Rectal smooth muscle tissue (tissue), 1 donor: ENCODE data around the gene EFNA5.

Experiments used
- H3K27ac ChIP-seq: one replicate; pipeline ENCODE4 v1.7.0; 2013; ENCODE audit warnings: low read depth, low read length, inconsistent platforms
- H3K27me3 ChIP-seq: one replicate; pipeline ENCODE4 v1.7.0; 2013; ENCODE audit warnings: low read length; ENCODE audit not compliant: control insufficient read depth, insufficient read depth
- H3K36me3 ChIP-seq: one replicate; pipeline ENCODE4 v1.7.0; 2013; ENCODE audit warnings: low read length; ENCODE audit not compliant: control insufficient read depth, insufficient read depth
- H3K4me1 ChIP-seq: one replicate; pipeline ENCODE4 v1.7.0; 2013; ENCODE audit warnings: low read length; ENCODE audit not compliant: control insufficient read depth, insufficient read depth
- H3K4me3 ChIP-seq: one replicate; pipeline ENCODE4 v1.7.0; 2013; ENCODE audit warnings: low read length
- H3K9ac ChIP-seq: one replicate; pipeline ENCODE4 v1.7.0; 2013; ENCODE audit warnings: low read length

The EFNA5 gene

DNA sequence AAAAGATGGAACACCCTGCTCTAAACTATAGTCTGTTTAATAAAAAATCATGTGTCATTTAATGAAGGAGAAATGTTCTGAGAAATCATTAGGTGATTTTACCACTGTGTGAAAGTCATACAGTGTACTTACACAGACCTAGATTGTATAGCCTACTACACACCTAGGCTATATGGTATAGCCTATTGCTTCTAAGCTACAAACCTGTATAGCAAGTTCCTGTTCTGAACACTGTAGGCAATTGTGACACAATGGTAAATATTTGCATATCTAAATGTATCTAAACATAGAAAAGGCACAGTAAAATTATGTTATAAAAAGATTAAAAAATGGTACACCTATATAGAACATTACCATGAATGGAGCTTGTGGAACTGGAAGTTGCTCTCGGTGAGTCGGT is 40.6 kb downstream of the EFNA5 start:
- Histone ChIP-seq H3K9ac (no peak overlapping the region), H3K27ac (no peak overlapping the region), H3K36me3 (no peaks in the 10 kb centered on the region), H3K27me3 (no peaks in the 10 kb centered on the region), H3K4me1 (no peaks in the 10 kb centered on the region), H3K4me3 (no peak overlapping the region)

DNA sequence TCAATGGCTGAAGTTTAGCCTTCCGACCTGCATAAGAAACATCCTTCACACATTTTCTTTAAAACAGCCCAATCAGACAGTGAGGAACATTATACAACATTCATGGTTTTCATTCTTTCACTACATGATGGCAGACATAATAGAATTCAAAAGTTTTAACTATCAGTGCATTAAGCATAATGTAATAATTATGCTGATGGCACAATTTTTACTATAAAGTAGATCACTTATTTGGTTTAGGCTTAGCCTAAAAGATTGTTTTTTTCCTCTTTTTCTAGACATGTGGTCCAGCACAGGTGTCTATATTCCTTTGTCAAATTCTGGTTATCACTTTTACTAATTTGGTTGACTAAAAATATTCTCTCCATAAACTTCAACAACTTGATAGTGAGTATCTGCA is 46.5 kb downstream of the EFNA5 start:
- Histone ChIP-seq H3K4me1 (no peaks in the 10 kb centered on the region), H3K4me3 (no peak overlapping the region), H3K9ac (no peak overlapping the region), H3K27ac (no peak overlapping the region), H3K27me3 (no peaks in the 10 kb centered on the region), H3K36me3 (no peaks in the 10 kb centered on the region)

DNA sequence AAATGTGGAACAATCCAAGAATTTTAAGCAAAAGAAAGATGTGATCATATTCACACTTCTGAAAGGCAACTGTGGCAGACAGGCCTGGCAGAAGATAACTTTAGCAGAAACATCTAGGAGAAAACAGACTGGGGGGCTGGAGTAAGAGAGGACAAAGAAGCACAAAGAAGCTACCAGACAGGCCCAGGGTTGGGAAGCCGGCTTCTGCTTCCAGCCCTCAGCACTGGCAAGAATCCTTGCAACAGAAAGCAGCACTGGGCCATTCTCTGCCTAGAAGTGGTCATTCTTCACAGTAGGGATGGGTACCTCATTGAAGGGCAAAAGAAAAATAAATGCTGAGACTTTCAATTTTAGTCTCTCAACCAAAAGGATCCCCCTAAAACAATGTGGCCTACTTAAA is 49.6 kb downstream of the EFNA5 start:
- no peaks in the 10 kb centered on the region for H3K36me3 ChIP-seq
- H3K4me1 ChIP-seq: no peaks in the 10 kb centered on the region
- no peak overlapping the region for H3K27ac ChIP-seq
- H3K9ac ChIP-seq: no peak overlapping the region
- no peak overlapping the region for H3K4me3 ChIP-seq
- no peaks in the 10 kb centered on the region for H3K27me3 ChIP-seq

DNA sequence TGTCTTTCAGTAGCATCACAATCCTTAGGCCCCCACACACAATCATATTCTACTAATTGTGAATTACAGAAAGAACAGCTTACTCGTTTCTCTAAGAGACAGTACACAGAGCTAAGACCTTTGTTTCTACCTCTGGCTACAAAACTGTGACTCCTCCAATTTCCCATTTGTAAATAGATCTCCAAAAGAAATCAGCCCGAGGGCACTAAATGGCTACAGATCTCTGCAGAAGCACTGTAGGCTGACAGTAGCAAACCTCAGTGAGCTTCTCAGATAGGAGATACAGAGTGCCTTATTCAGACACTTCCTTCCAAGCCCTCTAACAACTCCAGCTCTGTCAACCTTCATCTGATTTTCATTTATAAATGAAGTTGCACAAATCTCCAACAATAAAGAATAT is 51.0 kb downstream of the EFNA5 start:
- no peaks in the 10 kb centered on the region for H3K36me3 ChIP-seq
- H3K4me1 ChIP-seq: no peaks in the 10 kb centered on the region
- no peak overlapping the region for H3K27ac ChIP-seq
- no peak overlapping the region for H3K9ac ChIP-seq
- H3K4me3 ChIP-seq: no peak overlapping the region
- no peaks in the 10 kb centered on the region for H3K27me3 ChIP-seq

DNA sequence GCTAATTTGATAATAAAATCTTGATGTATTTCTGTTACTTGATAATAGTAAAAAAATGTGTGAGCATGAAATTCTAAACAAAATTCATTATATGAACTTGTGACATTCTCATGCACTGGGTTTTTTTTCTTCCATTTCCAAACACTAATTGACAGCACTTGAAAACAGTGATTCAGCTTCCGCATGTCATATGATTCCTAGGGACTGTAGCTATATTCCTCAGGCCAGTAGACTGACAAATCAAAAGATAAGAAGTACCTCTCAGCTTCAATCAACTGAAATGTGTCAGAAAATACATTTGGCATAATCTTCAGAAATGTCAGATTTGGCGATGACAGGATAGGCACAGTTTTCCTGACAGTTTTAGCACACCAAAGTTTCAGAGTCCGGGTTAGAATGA is 52.5 kb downstream of the EFNA5 start:
- Histone ChIP-seq H3K27ac (no peak overlapping the region), H3K36me3 (no peaks in the 10 kb centered on the region), H3K27me3 (no peaks in the 10 kb centered on the region), H3K4me1 (no peaks in the 10 kb centered on the region), H3K4me3 (no peak overlapping the region), H3K9ac (no peak overlapping the region)

DNA sequence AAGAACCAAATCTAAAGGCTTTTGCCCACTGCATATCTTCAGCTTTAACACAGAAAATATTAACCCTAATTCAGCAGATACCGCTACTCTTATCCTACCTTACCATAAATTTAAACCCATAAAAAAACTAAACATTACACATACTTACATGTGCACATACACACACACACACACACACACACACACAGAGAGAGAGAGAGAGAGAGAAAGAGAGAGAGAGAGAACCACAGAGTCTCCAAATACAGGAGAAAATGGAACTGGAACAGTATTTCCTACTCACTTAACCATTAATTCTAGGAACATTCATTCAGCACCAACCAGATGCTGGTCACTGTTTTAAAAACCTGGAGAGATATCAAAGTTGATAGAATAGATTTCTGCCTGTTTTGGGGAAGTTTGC is 53.7 kb downstream of the EFNA5 start:
- H3K36me3 ChIP-seq: no peaks in the 10 kb centered on the region
- no peaks in the 10 kb centered on the region for H3K27me3 ChIP-seq
- H3K27ac ChIP-seq: no peak overlapping the region
- no peaks in the 10 kb centered on the region for H3K4me1 ChIP-seq
- no peak overlapping the region for H3K9ac ChIP-seq
- no peak overlapping the region for H3K4me3 ChIP-seq

DNA sequence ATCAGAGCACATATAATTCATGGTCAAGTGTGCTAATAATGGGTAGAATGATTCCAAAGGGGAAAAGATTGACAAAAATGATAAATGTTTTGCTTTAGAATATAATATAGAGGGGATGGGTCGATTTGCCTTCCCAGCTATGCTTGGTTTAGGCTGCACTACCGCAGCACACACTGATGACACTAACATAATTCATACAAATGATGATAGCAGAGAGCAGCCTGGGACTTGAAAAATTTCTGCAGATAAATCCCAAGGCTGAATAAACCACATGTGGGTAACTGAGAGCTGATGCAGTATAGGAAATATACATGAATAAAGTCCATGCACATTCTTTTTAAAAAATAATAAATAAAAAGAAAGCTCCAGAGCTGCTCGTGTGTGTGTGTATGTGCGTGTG is 54.5 kb downstream of the EFNA5 start:
- Histone ChIP-seq H3K4me3 (no peak overlapping the region), H3K27ac (no peak overlapping the region), H3K36me3 (no peaks in the 10 kb centered on the region), H3K27me3 (no peaks in the 10 kb centered on the region), H3K4me1 (no peaks in the 10 kb centered on the region), H3K9ac (no peak overlapping the region)

DNA sequence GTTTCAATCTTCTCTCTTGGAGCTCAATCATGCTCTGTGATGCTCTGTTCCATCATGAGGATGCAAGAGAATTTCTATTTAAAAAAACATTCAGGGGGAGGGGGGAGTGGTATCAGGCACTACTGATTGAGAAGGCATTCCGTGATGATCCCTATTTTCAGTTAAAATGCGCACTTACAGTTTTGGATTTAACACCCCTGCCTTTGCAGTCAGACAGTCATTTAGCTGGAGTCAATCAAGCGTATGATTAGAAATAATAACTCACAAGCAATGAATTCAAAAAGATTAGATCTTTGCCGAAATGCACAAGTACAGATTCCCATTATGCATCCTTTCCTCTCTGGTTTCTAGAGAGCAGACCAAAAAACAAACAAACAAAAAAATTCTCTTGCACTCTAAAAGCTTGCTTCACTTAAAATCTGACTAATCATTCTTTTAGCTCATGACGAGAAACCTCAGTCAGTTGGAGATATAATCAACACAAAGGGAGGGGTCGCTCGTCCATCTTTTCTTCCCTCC is 55.4 kb downstream of the EFNA5 start:
- no peaks in the 10 kb centered on the region for H3K36me3 ChIP-seq

DNA sequence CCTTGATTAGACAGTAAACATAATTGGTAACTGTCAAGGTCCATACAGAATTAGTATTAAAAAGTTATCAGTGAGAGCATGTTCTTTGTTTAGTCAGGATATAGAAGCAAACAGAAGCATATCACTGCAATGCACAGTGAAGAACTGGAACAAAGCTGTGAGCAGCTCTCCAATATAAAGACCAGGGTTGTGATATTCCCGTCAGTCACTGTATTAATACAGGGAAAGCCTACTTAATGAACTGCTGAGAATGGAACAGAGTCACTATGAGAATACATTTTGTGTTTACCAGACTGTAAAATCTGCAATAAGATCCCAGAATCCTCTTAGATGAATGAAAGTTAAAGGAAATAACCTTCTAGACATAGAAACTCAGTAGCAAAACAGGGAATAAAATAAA is 58.2 kb downstream of the EFNA5 start:
- no peaks in the 10 kb centered on the region for H3K36me3 ChIP-seq
- no peak overlapping the region for H3K4me3 ChIP-seq
- H3K4me1 ChIP-seq: no peaks in the 10 kb centered on the region
- no peaks in the 10 kb centered on the region for H3K27me3 ChIP-seq
- H3K27ac ChIP-seq: no peak overlapping the region
- H3K9ac ChIP-seq: no peak overlapping the region

More for the DNA sequence above, 55.4 kb downstream of the EFNA5 start:
- no peak overlapping the region for H3K4me3 ChIP-seq
- no peaks in the 10 kb centered on the region for H3K4me1 ChIP-seq
- H3K9ac ChIP-seq: no peak overlapping the region
- H3K27me3 ChIP-seq: no peaks in the 10 kb centered on the region
- H3K27ac ChIP-seq: no peak overlapping the region

DNA sequence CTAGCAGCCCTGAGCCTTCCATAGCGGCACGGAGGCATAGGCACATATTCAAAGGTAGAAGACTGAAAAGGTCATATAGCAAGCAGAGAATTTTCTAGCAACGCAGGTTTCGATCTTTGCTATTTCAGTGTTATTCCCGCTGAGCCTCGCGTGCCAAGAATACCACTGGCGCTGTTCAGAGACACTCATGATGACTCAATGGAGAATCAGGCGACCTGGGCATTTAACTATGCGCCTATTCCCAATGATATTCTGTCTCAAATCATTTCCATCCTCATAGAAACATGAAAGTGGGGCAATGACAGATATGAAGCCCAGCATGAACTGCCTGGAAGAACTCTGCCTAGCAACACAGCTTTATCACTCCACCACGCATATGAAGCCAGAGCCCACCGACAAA is 59.9 kb downstream of the EFNA5 start:
- Histone ChIP-seq H3K36me3 (no peaks in the 10 kb centered on the region), H3K9ac (no peak overlapping the region), H3K4me3 (no peak overlapping the region), H3K27ac (no peak overlapping the region), H3K27me3 (no peaks in the 10 kb centered on the region), H3K4me1 (no peaks in the 10 kb centered on the region)

DNA sequence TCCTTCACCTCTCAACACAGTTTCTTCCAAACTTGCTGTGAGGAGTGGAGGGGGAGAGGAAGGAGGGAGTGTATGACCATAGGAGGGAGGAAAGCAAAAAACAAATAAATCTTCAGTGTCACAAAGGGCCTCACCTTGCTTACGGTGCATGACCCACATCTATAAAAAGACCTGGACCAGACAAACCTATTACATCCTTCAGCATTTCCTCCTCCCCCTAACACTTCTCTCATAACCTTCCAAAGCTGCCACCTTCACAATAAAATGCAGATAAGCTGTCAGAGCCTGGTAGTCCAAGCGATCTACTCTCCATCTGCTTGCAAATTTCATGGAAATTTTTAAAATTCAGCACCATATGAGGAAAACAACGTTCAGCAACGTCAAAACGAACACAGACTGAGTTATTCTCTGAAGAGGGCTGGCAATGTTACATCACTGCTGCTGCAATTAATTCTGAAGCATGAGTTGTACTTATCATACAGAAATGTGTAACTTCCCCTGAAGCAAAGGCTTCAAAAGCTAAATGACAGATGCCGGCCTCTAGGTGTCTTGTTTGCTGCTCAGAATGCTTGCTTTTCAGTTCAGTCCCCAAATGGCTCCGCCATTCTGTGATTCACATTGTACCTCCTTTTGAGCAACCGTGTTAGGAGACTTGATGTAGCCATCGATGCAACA is 62.9 kb downstream of the EFNA5 start:
- H3K4me3 ChIP-seq: no peak overlapping the region
- no peaks in the 10 kb centered on the region for H3K27me3 ChIP-seq
- H3K27ac ChIP-seq: no peak overlapping the region
- no peaks in the 10 kb centered on the region for H3K36me3 ChIP-seq
- H3K4me1 ChIP-seq: no peaks in the 10 kb centered on the region
- H3K9ac ChIP-seq: no peak overlapping the region

DNA sequence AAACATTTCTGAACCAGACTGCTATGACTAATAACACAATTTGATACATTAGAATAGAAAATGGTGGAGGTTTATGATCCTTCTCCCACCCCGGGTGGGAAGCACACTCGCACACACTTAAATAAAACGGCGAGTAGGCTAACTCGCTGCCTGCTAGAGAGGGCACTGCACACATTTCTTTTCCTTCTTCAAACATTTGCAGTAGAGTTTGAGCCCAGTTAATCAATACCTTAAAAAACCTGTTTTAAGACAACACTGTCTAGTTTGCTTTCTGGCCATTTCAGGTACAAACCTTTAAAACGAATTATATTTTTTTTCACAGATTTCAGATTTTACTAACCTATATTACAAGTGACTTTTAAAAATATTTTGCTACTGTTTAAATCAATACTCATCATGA is 63.5 kb downstream of the EFNA5 start:
- Histone ChIP-seq H3K9ac (no peak overlapping the region), H3K4me1 (no peaks in the 10 kb centered on the region), H3K27me3 (no peaks in the 10 kb centered on the region), H3K4me3 (no peak overlapping the region), H3K36me3 (no peaks in the 10 kb centered on the region), H3K27ac (no peak overlapping the region)

DNA sequence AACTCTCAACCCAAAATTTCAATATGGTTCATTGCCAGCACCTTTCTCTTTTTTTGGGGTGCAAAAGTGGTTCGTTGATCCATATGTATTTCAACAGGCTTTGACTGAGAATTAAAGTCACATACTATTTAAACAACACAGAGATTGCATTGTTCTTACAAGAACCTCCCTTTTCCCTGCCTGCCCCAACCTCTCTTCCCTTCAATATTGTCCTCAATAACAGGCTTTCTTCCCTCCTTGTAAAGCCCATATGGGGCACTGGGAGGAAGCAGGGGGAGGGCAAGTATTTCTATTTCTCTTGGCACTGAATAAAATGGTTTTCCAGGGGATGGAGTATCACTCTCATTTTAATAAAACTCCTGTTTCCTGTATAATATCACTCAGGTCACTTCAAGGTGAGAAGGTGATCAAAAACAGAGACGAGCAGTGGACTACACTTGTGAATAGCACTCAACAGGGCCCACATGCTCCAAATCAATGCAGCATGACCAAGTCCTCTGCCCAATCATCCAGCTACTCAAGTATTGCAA is 65.1 kb downstream of the EFNA5 start:
- Histone ChIP-seq H3K27ac (no peak overlapping the region), H3K36me3 (no peaks in the 10 kb centered on the region), H3K9ac (no peak overlapping the region), H3K27me3 (no peaks in the 10 kb centered on the region), H3K4me1 (no peaks in the 10 kb centered on the region), H3K4me3 (no peak overlapping the region)
